Gastrocnemius medialis (tissue), 4 donors: ENCODE results near the gene SRF. TPM values are rescaled to one million over a fixed set of nuclear protein-coding genes. Genes with fewer than 3 reads are reported as not detected.

ENCODE experiments used
- ATAC-seq, 2 donors: fragments of 150-250 bp; one replicate each; pipeline ENCODE4 v1.9.1; 2016
- DNase-seq, 2 donors: peaks; one replicate each; pipeline ENCODE4 v3.0.0-alpha.2; 2019
- H3K27ac ChIP-seq, 4 donors: fragments of 200-600 bp; sonication (generic); 1 replicate in 1 of 4; 2 replicates in 3 of 4; pipeline ENCODE4 v1.5.1; 2016 to 2018; ENCODE audit warnings: mild to moderate bottlenecking in 2 of 4, moderate library complexity in 1 of 4
- H3K27me3 ChIP-seq, 3 donors: fragments of 200-600 bp; sonication (generic) in 2 of 3; 1 replicate in 1 of 3; 2 replicates in 2 of 3; pipeline versions ENCODE4 v1.5.1 to v1.6.0; 2016 to 2019; ENCODE audit warnings: mild to moderate bottlenecking in 1 of 3, moderate library complexity in 1 of 3
- H3K36me3 ChIP-seq, 2 donors: fragments of 200-600 bp; sonication (generic) in 1 of 2; one replicate each; pipeline ENCODE4 v1.5.1; 2017 to 2018
- H3K4me1 ChIP-seq, 2 donors: fragments of 200-600 bp; sonication (generic) in 1 of 2; one replicate each; pipeline ENCODE4 v1.5.1; 2016 to 2017; ENCODE audit warnings: mild to moderate bottlenecking in 2 of 2
- H3K4me3 ChIP-seq, 4 donors: fragments of 200-600 bp; sonication (generic) in 3 of 4; 1 replicate in 1 of 4; 2 replicates in 3 of 4; pipeline ENCODE4 v1.5.1; 2016 to 2019; ENCODE audit warnings: mild to moderate bottlenecking in 2 of 4
- H3K9me3 ChIP-seq, 3 donors: fragments of 200-600 bp; sonication (generic) in 2 of 3; 1 replicate in 1 of 3; 2 replicates in 2 of 3; pipeline ENCODE4 v1.5.1; 2016 to 2019
- POLR2A ChIP-seq, 2 donors: fragments of 450-650 bp; IDR thresholded peaks; one replicate each; pipeline ENCODE4 v1.6.1; 2017; ENCODE audit warnings: antibody characterized with exemption in 2 of 2, mild to moderate bottlenecking in 2 of 2, moderate library complexity in 2 of 2
- in situ Hi-C, 4 donors: fragments of 200-750 bp; cut with MboI; loops; one replicate each; pipeline versions ENCODE4 v1.15.0 to v1.8.0; 2017; ENCODE audit warnings: low sequenced_read_pairs in 4 of 4
- intact Hi-C: fragments of 100-400 bp; cut with DNase I; formaldehyde crosslinking; loops from one replicate; pipeline ENCODE4 v1.15.1; 2023; ENCODE audit warnings: low total_unique reads
- total RNA-seq, 4 donors: library from RNA; depleted of rRNA; stranded (reverse); fragments of >200 nt; gene quantifications; one replicate each; pipeline versions ENCODE4 v1.1.0 to v1.2.3, GENCODE V29; 2016
- TF ChIP-seq, protein P1 (sequence below), 5 experiments: fragments of 450-650 bp in 3 of 5; fragments of 200-600 bp in 2 of 5; sonication (generic) in 2 of 5; IDR thresholded peaks in 4 of 5; conservative IDR thresholded peaks in 1 of 5; 1 replicate in 4 of 5; 2 replicates in 1 of 5; pipeline ENCODE4 v1.5.1; 2016 to 2019; ENCODE audit warnings: antibody characterized with exemption in 5 of 5, mild to moderate bottlenecking in 3 of 5, moderate library complexity in 3 of 5

SRF gene
- total RNA-seq, 4 donors from 2014 or later = 35.2 to 54.7 (median 44.9) TPM

DNA sequence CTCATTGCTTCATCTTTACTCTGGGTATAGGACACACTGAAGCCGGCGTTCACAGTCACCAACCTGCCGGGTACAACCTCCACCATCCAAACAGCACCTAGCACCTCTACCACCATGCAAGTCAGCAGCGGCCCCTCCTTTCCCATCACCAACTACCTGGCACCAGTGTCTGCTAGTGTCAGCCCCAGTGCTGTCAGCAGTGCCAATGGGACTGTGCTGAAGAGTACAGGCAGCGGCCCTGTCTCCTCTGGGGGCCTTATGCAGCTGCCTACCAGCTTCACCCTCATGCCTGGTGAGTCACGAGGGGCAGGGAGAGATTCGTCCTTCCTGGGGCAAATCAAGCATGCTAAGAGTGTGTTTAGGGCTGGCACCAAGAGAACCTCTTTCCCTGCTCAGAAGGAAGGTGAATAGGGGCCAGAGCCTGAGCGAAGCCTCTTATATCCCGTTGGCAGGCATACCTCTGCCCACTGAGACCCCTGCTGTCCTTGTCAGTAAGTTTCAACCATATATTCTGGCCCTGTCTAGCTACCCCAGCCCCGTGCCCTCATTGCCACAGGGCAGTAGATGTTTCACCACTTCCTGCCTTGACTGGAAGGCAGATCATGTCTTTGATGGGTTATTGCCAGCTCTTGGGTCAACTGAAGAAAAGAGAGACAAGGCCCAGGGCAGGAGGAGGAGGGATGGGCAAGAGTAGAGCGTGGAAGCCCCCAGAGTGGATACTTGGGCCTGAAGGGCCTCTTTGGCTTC is 4.8 kb downstream of the SRF start:
- H3K36me3 ChIP-seq = peaks cover 0 to 43% of the 10 kb centered on the region in 2 donors
- no peak for ATAC-seq
- TF ChIP-seq, protein P1, sequence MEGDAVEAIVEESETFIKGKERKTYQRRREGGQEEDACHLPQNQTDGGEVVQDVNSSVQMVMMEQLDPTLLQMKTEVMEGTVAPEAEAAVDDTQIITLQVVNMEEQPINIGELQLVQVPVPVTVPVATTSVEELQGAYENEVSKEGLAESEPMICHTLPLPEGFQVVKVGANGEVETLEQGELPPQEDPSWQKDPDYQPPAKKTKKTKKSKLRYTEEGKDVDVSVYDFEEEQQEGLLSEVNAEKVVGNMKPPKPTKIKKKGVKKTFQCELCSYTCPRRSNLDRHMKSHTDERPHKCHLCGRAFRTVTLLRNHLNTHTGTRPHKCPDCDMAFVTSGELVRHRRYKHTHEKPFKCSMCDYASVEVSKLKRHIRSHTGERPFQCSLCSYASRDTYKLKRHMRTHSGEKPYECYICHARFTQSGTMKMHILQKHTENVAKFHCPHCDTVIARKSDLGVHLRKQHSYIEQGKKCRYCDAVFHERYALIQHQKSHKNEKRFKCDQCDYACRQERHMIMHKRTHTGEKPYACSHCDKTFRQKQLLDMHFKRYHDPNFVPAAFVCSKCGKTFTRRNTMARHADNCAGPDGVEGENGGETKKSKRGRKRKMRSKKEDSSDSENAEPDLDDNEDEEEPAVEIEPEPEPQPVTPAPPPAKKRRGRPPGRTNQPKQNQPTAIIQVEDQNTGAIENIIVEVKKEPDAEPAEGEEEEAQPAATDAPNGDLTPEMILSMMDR (IDR thresholded peaks at IDR 0.05 in 4 of 5, conservative IDR thresholded peaks at IDR 0.05 in 1 of 5) = no peak
- TF ChIP-seq POLR2A (IDR thresholded peaks at IDR 0.05) = no peak
- in situ Hi-C loops (no loop called here), intact Hi-C loops (loop anchor here (10.0 kb wide), 1 partner anchor 1441 kb away; the partner anchor contains the start of gene TFEB)
- H3K4me1 ChIP-seq = peaks cover 30 to 34% of the 10 kb centered on the region in 2 donors
- no peaks in the 10 kb centered on the region for H3K27me3 ChIP-seq
- no peaks in the 10 kb centered on the region for H3K9me3 ChIP-seq
- no peak for DNase-seq
- H3K4me3 ChIP-seq = no peak overlapping the region
- H3K27ac ChIP-seq = peak overlapping the region; percentile 89 to 98 (median 92)

DNA sequence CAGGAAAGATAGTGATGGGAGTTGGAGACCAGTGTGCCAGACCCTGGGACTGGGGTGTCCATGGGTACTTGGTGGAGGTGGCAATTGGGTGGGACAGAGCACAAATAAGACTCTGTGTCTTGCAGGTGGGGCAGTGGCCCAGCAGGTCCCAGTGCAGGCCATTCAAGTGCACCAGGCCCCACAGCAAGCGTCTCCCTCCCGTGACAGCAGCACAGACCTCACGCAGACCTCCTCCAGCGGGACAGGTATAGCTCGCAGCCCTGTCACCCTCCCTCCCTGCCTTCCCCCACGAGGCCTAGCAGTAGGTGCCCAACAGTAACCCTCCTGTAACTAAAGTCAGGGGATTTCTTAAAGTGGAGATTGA is 5.3 kb downstream of the SRF start:
- H3K27ac ChIP-seq = peak overlapping the region; percentile 89 to 98 (median 92)
- no peak for TF ChIP-seq POLR2A (IDR thresholded peaks at IDR 0.05)
- TF ChIP-seq, protein P1 (IDR thresholded peaks at IDR 0.05 in 4 of 5, conservative IDR thresholded peaks at IDR 0.05 in 1 of 5) = no peak
- ATAC-seq = no peak
- H3K4me1 ChIP-seq = peaks cover 34 to 38% of the 10 kb centered on the region in 2 donors
- intact Hi-C loops (loop anchor here (10.0 kb wide), 1 partner anchor 1442 kb away; the partner anchor contains the start of gene TFEB), in situ Hi-C loops (no loop called here)
- H3K9me3 ChIP-seq = no peaks in the 10 kb centered on the region
- DNase-seq = no peak
- no peak overlapping the region for H3K4me3 ChIP-seq
- H3K27me3 ChIP-seq = no peaks in the 10 kb centered on the region
- peaks cover 0 to 43% of the 10 kb centered on the region in 2 donors for H3K36me3 ChIP-seq

DNA sequence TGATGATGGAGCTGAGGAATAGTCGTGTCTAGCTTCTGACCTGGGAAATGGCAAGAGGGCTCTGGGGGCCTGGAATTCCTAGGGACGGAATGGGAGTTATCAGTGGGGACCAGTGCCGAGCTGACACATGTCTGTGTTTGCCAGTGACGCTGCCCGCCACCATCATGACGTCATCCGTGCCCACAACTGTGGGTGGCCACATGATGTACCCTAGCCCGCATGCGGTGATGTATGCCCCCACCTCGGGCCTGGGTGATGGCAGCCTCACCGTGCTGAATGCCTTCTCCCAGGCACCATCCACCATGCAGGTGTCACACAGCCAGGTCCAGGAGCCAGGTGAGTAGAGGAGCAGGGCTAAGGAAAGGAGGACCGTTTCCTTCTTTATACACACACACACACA is 7.1 kb downstream of the SRF start:
- intact Hi-C loops = loop anchor here (10.0 kb wide), 1 partner anchor 1443 kb away; the partner anchor contains the start of gene TFEB
- Histone ChIP-seq H3K4me3 (no peak overlapping the region), H3K9me3 (no peaks in the 10 kb centered on the region), H3K27me3 (no peaks in the 10 kb centered on the region), H3K4me1 (peaks cover 37 to 40% of the 10 kb centered on the region in 2 donors), H3K27ac (no peak overlapping the region), H3K36me3 (peaks cover 0 to 43% of the 10 kb centered on the region in 2 donors)
- TF ChIP-seq, protein P1 (IDR thresholded peaks at IDR 0.05 in 4 of 5, conservative IDR thresholded peaks at IDR 0.05 in 1 of 5) = no peak
- no peak for TF ChIP-seq POLR2A (IDR thresholded peaks at IDR 0.05)
- ATAC-seq = no peak
- in situ Hi-C loops = no loop called here
- no peak for DNase-seq

DNA sequence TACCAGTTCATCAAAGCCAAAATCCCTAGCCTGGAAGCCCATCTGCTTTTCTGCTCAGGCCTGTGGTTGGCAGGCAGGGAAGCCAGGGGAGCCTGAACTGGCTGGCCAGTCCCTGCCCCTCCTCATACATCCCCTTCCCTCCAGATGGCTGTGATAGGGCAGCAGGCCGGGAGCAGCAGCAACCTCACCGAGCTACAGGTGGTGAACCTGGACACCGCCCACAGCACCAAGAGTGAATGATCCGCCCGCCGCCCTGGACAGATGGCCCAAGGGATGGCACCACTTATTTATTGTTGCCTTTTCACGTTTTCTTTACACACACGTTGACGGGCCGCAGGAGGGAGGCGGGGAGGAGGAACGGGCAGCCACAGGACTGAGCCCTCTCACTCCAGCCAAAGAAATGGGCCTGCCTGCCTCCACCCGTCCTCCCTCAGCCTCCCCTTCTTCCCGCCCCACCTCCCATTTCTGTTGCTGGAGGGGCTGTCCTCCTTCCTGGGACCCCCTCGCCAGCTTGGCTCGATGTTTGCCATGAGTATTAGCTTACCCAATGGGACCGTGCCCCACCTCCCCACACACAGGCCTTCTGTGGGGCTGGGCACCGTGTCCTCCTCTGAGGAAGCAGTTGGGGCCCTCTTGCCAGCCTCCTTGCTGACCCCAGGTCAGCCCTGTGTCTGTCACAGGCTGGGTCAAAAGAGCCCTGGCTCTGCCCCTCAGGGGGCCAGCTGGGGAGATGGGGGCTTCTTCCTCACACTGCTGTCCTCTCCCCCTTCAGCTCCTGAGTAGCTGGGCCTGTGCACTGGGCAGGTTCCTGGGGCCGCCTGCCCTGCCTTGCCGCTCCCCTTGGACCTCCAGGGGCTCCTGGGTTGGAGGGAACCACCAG is 8.1 kb downstream of the SRF start:
- Histone ChIP-seq H3K4me1 (peaks cover 30 to 37% of the 10 kb centered on the region in 2 donors), H3K4me3 (no peak overlapping the region), H3K27ac (no peak overlapping the region), H3K27me3 (no peaks in the 10 kb centered on the region), H3K9me3 (no peaks in the 10 kb centered on the region), H3K36me3 (peaks cover 0 to 43% of the 10 kb centered on the region in 2 donors)
- DNase-seq (no peak), ATAC-seq (no peak)
- in situ Hi-C loops = no loop called here
- intact Hi-C loops = loop anchor here (10.0 kb wide), 1 partner anchor 1444 kb away; the partner anchor contains the start of gene TFEB
- no peak for TF ChIP-seq POLR2A (IDR thresholded peaks at IDR 0.05)
- TF ChIP-seq, protein P1 (IDR thresholded peaks at IDR 0.05 in 4 of 5, conservative IDR thresholded peaks at IDR 0.05 in 1 of 5) = no peak
